SU-DHL-6 (cell line): ENCODE measurements around the gene PPM1M.

Experiments used
- H2AFZ ChIP-seq: fragments of 200-600 bp; sonication (generic); 2 replicates; pipeline ENCODE4 v1.6.1; 2014; ENCODE audit warnings: low read depth, mild to moderate bottlenecking, moderate library complexity, mixed read lengths, antibody characterized with exemption, low read length; ENCODE audit not compliant: severe bottlenecking
- H3F3A ChIP-seq: fragments of 200-600 bp; shearing (Covaris generic); 2 replicates; pipeline ENCODE4 v1.6.0; 2016; ENCODE audit warnings: antibody characterized with exemption, mild to moderate bottlenecking; ENCODE audit not compliant: insufficient read depth
- H3K27ac ChIP-seq: fragments of 200-600 bp; sonication (generic); 2 replicates; pipeline ENCODE4 v1.5.1; 2016; ENCODE audit warnings: low read depth, mild to moderate bottlenecking, low read length, moderate library complexity, mixed read lengths
- H3K27me3 ChIP-seq: fragments of 200-600 bp; sonication (generic), shearing (Covaris generic); 2 replicates; pipeline ENCODE4 v1.6.0; 2014; ENCODE audit warnings: mild to moderate bottlenecking, low read length
- H3K36me3 ChIP-seq: fragments of 200-600 bp; sonication (generic); 2 replicates; pipeline ENCODE4 v1.6.1; 2014; ENCODE audit warnings: mild to moderate bottlenecking, low read length, mixed read lengths
- H3K4me2 ChIP-seq: fragments of 300-600, 200-600 bp; shearing (Covaris generic), sonication (generic); 2 replicates; pipeline ENCODE4 v1.6.0; 2014; ENCODE audit warnings: low read length, low read depth, mild to moderate bottlenecking; ENCODE audit not compliant: poor library complexity, severe bottlenecking
- H3K4me3 ChIP-seq: fragments of 200-600 bp; sonication (generic); 2 replicates; pipeline ENCODE4 v1.5.1; 2014; ENCODE audit warnings: antibody characterized with exemption, low read length, mild to moderate bottlenecking, mixed read lengths; ENCODE audit not compliant: insufficient read depth, poor library complexity, severe bottlenecking
- H3K79me2 ChIP-seq: fragments of 200-600 bp; sonication (generic); 2 replicates; pipeline ENCODE4 v1.6.1; 2014; ENCODE audit warnings: mild to moderate bottlenecking, low read length, moderate library complexity; ENCODE audit not compliant: insufficient read depth
- H3K9ac ChIP-seq: fragments of 200-600 bp; sonication (generic); 2 replicates; pipeline ENCODE4 v1.7.0; 2014; ENCODE audit warnings: mild to moderate bottlenecking, low read length
- H3K9me2 ChIP-seq: fragments of 200-600 bp; sonication (generic); replicated peaks from 2 replicates; pipeline ENCODE4 v1.6.1; 2014; ENCODE audit warnings: low read length; ENCODE audit not compliant: insufficient read depth
- H3K9me3 ChIP-seq: fragments of 200-600 bp; sonication (generic); 2 replicates; pipeline ENCODE4 v1.6.1; 2014; ENCODE audit warnings: low read length, mixed read lengths; ENCODE audit not compliant: insufficient read depth
- H4K20me1 ChIP-seq: fragments of 200-600 bp; sonication (generic); 2 replicates; pipeline ENCODE4 v1.6.1; 2014; ENCODE audit warnings: low read depth, mild to moderate bottlenecking, antibody characterized with exemption, low read length, moderate library complexity, mixed read lengths
- EZH2phosphoT487 ChIP-seq: fragments of 200-600 bp; sonication (generic), shearing (Covaris generic); conservative IDR thresholded peaks from 2 replicates; pipeline ENCODE4 v1.6.1; 2018; ENCODE audit warnings: mild to moderate bottlenecking, antibody characterized with exemption, low read length, moderate library complexity, mixed read lengths
- TF ChIP-seq, protein P1 (sequence below): fragments of 200-600 bp; sonication (generic); IDR thresholded peaks from one replicate; pipeline ENCODE4 v1.5.1; 2017; ENCODE audit warnings: antibody characterized with exemption, mild to moderate bottlenecking, low read length, moderate library complexity; ENCODE audit not compliant: insufficient read depth, poor library complexity, severe bottlenecking

Gene PPM1M, protein sequence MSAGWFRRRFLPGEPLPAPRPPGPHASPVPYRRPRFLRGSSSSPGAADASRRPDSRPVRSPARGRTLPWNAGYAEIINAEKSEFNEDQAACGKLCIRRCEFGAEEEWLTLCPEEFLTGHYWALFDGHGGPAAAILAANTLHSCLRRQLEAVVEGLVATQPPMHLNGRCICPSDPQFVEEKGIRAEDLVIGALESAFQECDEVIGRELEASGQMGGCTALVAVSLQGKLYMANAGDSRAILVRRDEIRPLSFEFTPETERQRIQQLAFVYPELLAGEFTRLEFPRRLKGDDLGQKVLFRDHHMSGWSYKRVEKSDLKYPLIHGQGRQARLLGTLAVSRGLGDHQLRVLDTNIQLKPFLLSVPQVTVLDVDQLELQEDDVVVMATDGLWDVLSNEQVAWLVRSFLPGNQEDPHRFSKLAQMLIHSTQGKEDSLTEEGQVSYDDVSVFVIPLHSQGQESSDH

DNA sequence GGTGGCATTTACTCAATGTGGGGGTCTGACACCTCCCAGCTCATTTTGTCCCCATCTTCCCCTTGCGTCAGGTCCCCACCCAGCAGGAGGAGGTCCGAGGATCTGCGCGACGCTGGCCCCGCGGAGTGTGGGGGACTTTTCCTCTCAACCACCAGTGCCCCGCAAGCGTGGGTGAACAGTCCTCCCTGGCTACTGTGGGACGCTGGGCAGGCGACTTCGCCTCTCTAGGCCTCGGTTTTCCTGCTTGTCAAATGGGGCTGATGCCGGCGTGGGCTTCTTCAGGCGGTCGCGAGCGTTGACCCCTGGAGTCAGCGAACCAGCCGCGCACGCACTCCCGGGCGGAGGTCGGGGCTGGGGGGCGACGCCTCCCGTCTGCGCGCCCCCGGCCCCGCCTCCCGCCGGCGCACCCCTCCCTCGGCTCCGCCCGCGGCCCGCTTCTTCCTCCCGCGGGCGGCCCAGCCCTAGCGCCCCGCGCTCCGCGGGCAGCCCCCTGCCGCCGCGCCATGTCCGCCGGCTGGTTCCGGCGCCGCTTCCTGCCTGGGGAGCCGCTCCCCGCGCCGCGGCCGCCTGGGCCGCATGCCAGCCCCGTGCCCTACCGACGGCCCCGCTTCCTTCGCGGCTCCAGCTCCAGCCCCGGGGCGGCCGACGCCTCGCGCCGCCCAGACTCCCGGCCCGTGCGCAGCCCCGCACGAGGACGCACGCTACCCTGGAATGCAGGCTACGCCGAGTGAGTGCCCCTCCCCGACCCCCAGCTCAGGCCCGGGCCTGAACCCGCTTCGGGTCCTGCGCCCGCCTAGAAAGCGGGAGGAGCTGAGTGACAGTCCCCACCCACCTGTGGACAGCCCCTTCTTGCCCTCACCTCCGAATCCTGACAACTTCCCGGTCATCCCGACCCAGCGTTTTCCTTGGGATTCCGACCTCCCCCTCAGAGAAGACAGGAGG lies at the start of gene PPM1M:
Gene PPM1M, plus strand, starts transcription at position 438 of the 942 bp plus-strand sequence. Its CDS starts 66 bp downstream, at position 504.
- Histone ChIP-seq H3K9ac (peak within 1 kb of the TSS; percentile 52), H3K9me2 (no peaks in the 10 kb centered on the region), H3K4me2 (peak within 1 kb of the TSS; percentile 61), H3K79me2 (no peaks in the 10 kb centered on the region), H3K36me3 (no peaks in the 10 kb centered on the region), H3K4me3 (peak within 1 kb of the TSS; percentile 39), H3K27ac (no peak within 1 kb of the TSS), H4K20me1 (no peaks in the 10 kb centered on the region), H2AFZ (peak within 1 kb of the TSS; percentile 68), H3K27me3 (no peaks in the 10 kb centered on the region), H3K9me3 (no peaks in the 10 kb centered on the region), H3F3A (no peaks in the 10 kb centered on the region)
- TF ChIP-seq, protein P1, sequence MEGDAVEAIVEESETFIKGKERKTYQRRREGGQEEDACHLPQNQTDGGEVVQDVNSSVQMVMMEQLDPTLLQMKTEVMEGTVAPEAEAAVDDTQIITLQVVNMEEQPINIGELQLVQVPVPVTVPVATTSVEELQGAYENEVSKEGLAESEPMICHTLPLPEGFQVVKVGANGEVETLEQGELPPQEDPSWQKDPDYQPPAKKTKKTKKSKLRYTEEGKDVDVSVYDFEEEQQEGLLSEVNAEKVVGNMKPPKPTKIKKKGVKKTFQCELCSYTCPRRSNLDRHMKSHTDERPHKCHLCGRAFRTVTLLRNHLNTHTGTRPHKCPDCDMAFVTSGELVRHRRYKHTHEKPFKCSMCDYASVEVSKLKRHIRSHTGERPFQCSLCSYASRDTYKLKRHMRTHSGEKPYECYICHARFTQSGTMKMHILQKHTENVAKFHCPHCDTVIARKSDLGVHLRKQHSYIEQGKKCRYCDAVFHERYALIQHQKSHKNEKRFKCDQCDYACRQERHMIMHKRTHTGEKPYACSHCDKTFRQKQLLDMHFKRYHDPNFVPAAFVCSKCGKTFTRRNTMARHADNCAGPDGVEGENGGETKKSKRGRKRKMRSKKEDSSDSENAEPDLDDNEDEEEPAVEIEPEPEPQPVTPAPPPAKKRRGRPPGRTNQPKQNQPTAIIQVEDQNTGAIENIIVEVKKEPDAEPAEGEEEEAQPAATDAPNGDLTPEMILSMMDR, result no peak
- TF ChIP-seq EZH2phosphoT487, result no peak

DNA sequence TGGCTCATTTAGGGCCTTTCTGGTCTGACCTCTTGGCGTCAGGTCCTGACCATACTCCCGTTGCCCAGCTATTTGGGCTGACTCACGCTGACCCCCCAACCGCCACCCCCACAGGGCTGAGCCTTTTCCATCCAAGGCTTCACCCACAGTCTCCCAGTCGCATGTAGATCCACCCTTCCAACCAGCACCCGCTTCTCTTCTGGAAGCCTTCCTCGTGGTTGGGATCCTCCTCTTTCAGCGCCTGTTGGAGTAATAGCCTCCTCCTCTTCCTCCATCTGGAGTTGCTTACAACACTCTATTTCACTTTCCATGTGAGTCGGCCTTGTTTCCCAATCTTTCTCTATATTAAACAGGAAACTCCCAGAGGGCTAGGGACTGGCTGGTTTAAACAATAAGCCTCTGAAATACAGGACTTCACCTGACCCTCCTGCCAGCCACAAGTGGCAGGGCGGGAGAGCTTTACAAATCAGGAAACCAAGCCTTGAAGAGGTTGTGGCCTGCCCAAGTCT lies 49.7 kb upstream of the PPM1M start:
- Histone ChIP-seq H3K36me3 (no peaks in the 10 kb centered on the region), H3K27ac (no peak overlapping the region), H3F3A (no peaks in the 10 kb centered on the region), H3K27me3 (no peaks in the 10 kb centered on the region), H3K9me2 (no peaks in the 10 kb centered on the region), H3K79me2 (peaks cover 14% of the 10 kb centered on the region), H3K4me3 (no peak overlapping the region), H3K4me2 (no peak overlapping the region), H2AFZ (no peak overlapping the region), H3K9me3 (no peaks in the 10 kb centered on the region), H3K9ac (no peak overlapping the region), H4K20me1 (no peaks in the 10 kb centered on the region)
- no peak for TF ChIP-seq EZH2phosphoT487
- TF ChIP-seq, protein P1, result no peak

DNA sequence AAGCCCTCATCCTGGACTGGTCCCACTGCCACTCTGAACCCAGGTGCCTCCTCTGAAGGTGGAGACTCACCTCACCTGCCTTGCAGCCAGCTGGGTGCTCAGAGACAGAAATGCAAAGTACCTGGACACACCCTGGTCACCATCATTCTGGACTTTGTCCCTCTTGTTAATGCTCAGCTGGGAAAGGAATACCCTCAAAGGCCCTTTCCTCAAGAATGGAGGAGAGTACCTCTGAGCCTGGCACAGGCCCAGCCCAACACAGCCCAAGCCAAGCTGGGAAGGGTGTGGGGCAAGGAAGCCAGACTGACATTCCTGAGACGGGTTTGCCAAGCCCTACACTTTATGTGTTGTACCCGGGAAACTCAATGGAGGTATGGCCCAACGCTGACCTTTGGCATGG lies 48.6 kb upstream of the PPM1M start:
- H3K36me3 ChIP-seq, result no peaks in the 10 kb centered on the region; the same call in 1 of the 2 replicates
- H2AFZ ChIP-seq, result no peak overlapping the region
- no peaks in the 10 kb centered on the region for H3K27me3 ChIP-seq
- H3K9ac ChIP-seq, result no peak overlapping the region
- no peak overlapping the region for H3K4me3 ChIP-seq
- H3K9me3 ChIP-seq, result no peaks in the 10 kb centered on the region
- peaks cover 14% of the 10 kb centered on the region for H3K79me2 ChIP-seq
- H3K4me2 ChIP-seq, result no peak overlapping the region
- H3K9me2 ChIP-seq, result no peaks in the 10 kb centered on the region
- H3F3A ChIP-seq, result no peaks in the 10 kb centered on the region
- no peaks in the 10 kb centered on the region for H4K20me1 ChIP-seq
- H3K27ac ChIP-seq, result no peak overlapping the region
- TF ChIP-seq EZH2phosphoT487, result no peak
- TF ChIP-seq, protein P1, result no peak
